Endothelial cell of umbilical vein (primary cell): ENCODE data around the gene ACTG1. TPM values are rescaled to one million over a fixed set of nuclear protein-coding genes. Genes with fewer than 3 reads are reported as not detected.

ENCODE experiments used
- BruUV-seq: library from RNA; stranded (reverse); fragments of 400-500 nt; replicated peaks from 2 replicates; lab custom pipeline; 2021; lab: Mats Ljungman, UMichigan
- CTCF ChIA-PET: fragments of 300-600, 350-600 bp; sonication (Branson Sonifier 250); formaldehyde crosslinking; loops from one replicate; lab custom pipeline; 2021; ENCODE audit warnings: antibody characterized with exemption, inconsistent platforms; lab: Charles Lee
- POLR2A ChIA-PET: fragments of 300-600, 350-600 bp; sonication (Branson Sonifier 250); formaldehyde crosslinking; loops from one replicate; lab custom pipeline; 2021; ENCODE audit warnings: antibody characterized with exemption, inconsistent platforms; lab: Charles Lee
- DNase-seq: peaks from one replicate; pipeline ENCODE4 v3.0.0-alpha.2; 2011; ENCODE audit warnings: low read depth, low spot score
- FAIRE-seq: peaks from 2 replicates; lab custom pipeline; 2011; peaks lifted over from hg19 to GRCh38; lab: Jason Lieb, UNC
- H2AFZ ChIP-seq: 2 replicates; pipeline ENCODE4 v1.6.0; 2012; ENCODE audit warnings: low read depth, low read length, control low read depth, inconsistent platforms
- H3K27ac ChIP-seq: 2 replicates; pipeline ENCODE4 v1.5.1; 2011; ENCODE audit warnings: low read depth, mild to moderate bottlenecking, control low read depth, low read length, moderate library complexity; ENCODE audit not compliant: insufficient read depth
- H3K27me3 ChIP-seq, 2 experiments: 2 replicates each; pipeline versions ENCODE4 v1.6.0 to v1.6.1; 2011; ENCODE audit warnings: low read length in 2 of 2, mixed read lengths in 1 of 2; ENCODE audit not compliant: control insufficient read depth in 2 of 2, insufficient read depth in 2 of 2
- H3K36me3 ChIP-seq, 2 experiments: 2 replicates in 1 of 2; 3 replicates in 1 of 2; pipeline ENCODE4 v1.5.1; 2011; ENCODE audit warnings: low read length in 2 of 2, mild to moderate bottlenecking in 1 of 2, moderate library complexity in 1 of 2; ENCODE audit not compliant: control insufficient read depth in 2 of 2, insufficient read depth in 2 of 2; ENCODE audit errors: extremely low read depth in 1 of 2
- H3K4me1 ChIP-seq: 3 replicates; pipeline ENCODE4 v1.5.1; 2011; ENCODE audit warnings: mild to moderate bottlenecking, low read length; ENCODE audit not compliant: control insufficient read depth, insufficient read depth; ENCODE audit errors: extremely low read depth
- H3K4me2 ChIP-seq: 2 replicates; pipeline ENCODE4 v1.6.1; 2011; ENCODE audit warnings: low read length, control low read depth, mixed read lengths; ENCODE audit not compliant: insufficient read depth
- H3K4me3 ChIP-seq, 3 experiments: fragments of 200-600 bp in 1 of 3; sonication (generic), shearing (Covaris generic) in 1 of 3; replicated peaks in 1 of 3; 2 replicates each; pipeline ENCODE4 v1.5.1; 2011 to 2016; ENCODE audit warnings: control low read depth in 3 of 3, low read length in 3 of 3, mild to moderate bottlenecking in 2 of 3, inconsistent platforms in 1 of 3, low read depth in 1 of 3, moderate library complexity in 1 of 3; ENCODE audit not compliant: insufficient read depth in 1 of 3
- H3K79me2 ChIP-seq: 2 replicates; pipeline ENCODE4 v1.6.0; 2012; ENCODE audit warnings: low read length, inconsistent platforms; ENCODE audit not compliant: control insufficient read depth, insufficient read depth
- H3K9ac ChIP-seq: replicated peaks from 2 replicates; pipeline ENCODE3; 2011; ENCODE audit warnings: low read length, control low read depth; ENCODE audit not compliant: insufficient read depth; ENCODE audit errors: extremely low read depth
- H3K9me1 ChIP-seq: replicated peaks from 3 replicates; pipeline ENCODE4 v1.6.0; 2011; ENCODE audit warnings: mild to moderate bottlenecking, low read length; ENCODE audit not compliant: control insufficient read depth, insufficient read depth; ENCODE audit errors: extremely low read depth
- H3K9me3 ChIP-seq: replicated peaks from 2 replicates; pipeline ENCODE4 v1.5.1; 2012; ENCODE audit warnings: low read length, inconsistent platforms; ENCODE audit not compliant: control insufficient read depth, insufficient read depth
- H4K20me1 ChIP-seq: replicated peaks from 2 replicates; pipeline ENCODE3; 2011; ENCODE audit warnings: mild to moderate bottlenecking, low read length; ENCODE audit not compliant: control insufficient read depth, insufficient read depth; ENCODE audit errors: extremely low read depth
- CTCF ChIP-seq, 2 donors: IDR thresholded peaks; 1 replicate in 1 of 2; 2 replicates in 1 of 2; pipeline ENCODE4 v1.5.1; 2011; ENCODE audit warnings: low read length in 2 of 2, mild to moderate bottlenecking in 2 of 2, moderate library complexity in 2 of 2, control low read depth in 1 of 2, inconsistent platforms in 1 of 2, low read depth in 1 of 2; ENCODE audit not compliant: insufficient read depth in 1 of 2; ENCODE audit errors: extremely low read depth in 1 of 2
- EZH2 ChIP-seq: IDR thresholded peaks from 2 replicates; pipeline ENCODE4 v1.6.1; 2012; ENCODE audit warnings: borderline replicate concordance, low read depth, mild to moderate bottlenecking, moderate library complexity, low read length, inconsistent platforms; ENCODE audit not compliant: severe bottlenecking
- FOS ChIP-seq: IDR thresholded peaks from 2 replicates; pipeline ENCODE4 v1.6.1; 2011; ENCODE audit warnings: mild to moderate bottlenecking, low read length, moderate library complexity, borderline replicate concordance; ENCODE audit not compliant: insufficient read depth
- GATA2 ChIP-seq: IDR thresholded peaks from 2 replicates; pipeline ENCODE4 v1.7.0; 2011; ENCODE audit warnings: low read depth, mild to moderate bottlenecking, moderate library complexity, mixed read lengths, low read length; ENCODE audit not compliant: insufficient read length, insufficient read depth
- JUN ChIP-seq: IDR thresholded peaks from 2 replicates; pipeline ENCODE4 v1.6.1; 2011; ENCODE audit warnings: borderline replicate concordance, low read depth; ENCODE audit not compliant: insufficient read length, insufficient read depth
- MAX ChIP-seq: IDR thresholded peaks from 2 replicates; pipeline ENCODE4 v1.6.1; 2011; ENCODE audit not compliant: insufficient read depth, insufficient read length
- MYC ChIP-seq: IDR thresholded peaks from one replicate; pipeline ENCODE4 v1.6.1; 2011; ENCODE audit warnings: mild to moderate bottlenecking, low read depth, low read length
- POLR2A ChIP-seq: IDR thresholded peaks from 2 replicates; pipeline ENCODE4 v1.6.1; 2012; ENCODE audit warnings: low read depth, mild to moderate bottlenecking, control low read depth, low read length
- POLR2AphosphoS5 ChIP-seq: IDR thresholded peaks from 2 replicates; pipeline ENCODE4 v1.6.1; 2012; ENCODE audit warnings: low read depth, mild to moderate bottlenecking, control low read depth, low read length, moderate library complexity; ENCODE audit not compliant: insufficient read depth
- dilution Hi-C: fragments of 300-500 bp; cut with MboI; formaldehyde crosslinking; loops from one replicate; pipeline ENCODE4 v1.15.0; 2019; ENCODE audit warnings: low sequenced_read_pairs; ENCODE audit not compliant: extremely low pct_ligation_motif_present
- intact Hi-C: fragments of 100-400 bp; cut with micrococcal nuclease; formaldehyde crosslinking; loops from one replicate; pipeline ENCODE4 v1.10.0; 2022
- polyA plus RNA-seq, 4 experiments: library from polyadenylated mRNA; depleted of rRNA in 3 of 4; stranded (reverse) in 3 of 4; unstranded in 1 of 4; fragments of >200 nt; gene quantifications; 2 replicates each; pipeline versions ENCODE4 v1.2.1 to v1.2.3, GENCODE V29; 2011 to 2012; ENCODE audit warnings: missing spikeins in 1 of 4
- total RNA-seq: library from RNA; stranded (reverse); gene quantifications from 2 replicates; pipeline ENCODE4 v1.2.3, GENCODE V29; 2021

The ACTG1 gene
- total and polyA plus RNA-seq, 2 donors (not counting 3 experiments of a cell fraction or from before 2014, with no cell fraction given) = 6,127 to 10,663 TPM

- no peaks in the 10 kb centered on the region for H3K36me3 ChIP-seq
- H3K4me1 ChIP-seq = peaks cover 4% of the 10 kb centered on the region
These were observed 35.4 kb downstream of the ACTG1 start for GRCh38 chr17:81477173-81477572.

More at GRCh38 chr17:81477173-81477572, 35.4 kb downstream of the ACTG1 start:
- no peak for DNase-seq
- intact Hi-C loops (no loop called here), dilution Hi-C loops (no loop called here)
- Histone ChIP-seq H3K9me3 (no peaks in the 10 kb centered on the region), H3K79me2 (no peaks in the 10 kb centered on the region), H3K4me2 (no peak overlapping the region), H3K4me3 (no peak overlapping the region), H4K20me1 (no peaks in the 10 kb centered on the region), H3K27me3 (peaks cover 0 to 1% of the 10 kb centered on the region in 2 experiments), H3K27ac (no peak overlapping the region), H3K9me1 (no peaks in the 10 kb centered on the region), H2AFZ (no peak overlapping the region), H3K9ac (no peak overlapping the region)
- TF ChIP-seq MYC (no peak), FOS (no peak), EZH2 (no peak), MAX (no peak), GATA2 (no peak), CTCF (IDR thresholded peaks at IDR 0.05; ENCODE audit: extremely low read depth in 1 of 2, insufficient read depth in 1 of 2, low read depth in 1 of 2, low read length in 2 of 2) (no peak), POLR2AphosphoS5 (no peak), JUN (no peak), POLR2A (no peak)
- ChIA-PET POLR2A (no interaction called here), CTCF (interaction anchor here (0.9 kb wide), 1 partner anchor 37 kb away, joined by 4 read pairs; no protein-coding TSS in a partner anchor)
- no peak for FAIRE-seq
- no TSS peak for BruUV-seq
